HEK293 (cell line): Measurements from ENCODE around the gene SUPT5H.

Source experiments
- AEBP2 ChIP-seq: fragments of 450-650 bp; formaldehyde crosslinking; IDR thresholded peaks from 2 replicates; pipeline ENCODE4 v1.5.1; 2016; ENCODE audit warnings: missing biosample characterization, missing genetic modification characterization, borderline replicate concordance
- HIC1 ChIP-seq: fragments of 450-650 bp; formaldehyde crosslinking; IDR thresholded peaks from 2 replicates; pipeline ENCODE4 v1.5.1; 2016; ENCODE audit warnings: missing biosample characterization, missing genetic modification characterization
- HOXC10 ChIP-seq: sonication (generic); formaldehyde crosslinking; IDR thresholded peaks from 2 replicates; pipeline ENCODE4 v1.8.1; 2023; ENCODE audit warnings: mild to moderate bottlenecking, missing genetic modification reagents
- KLF10 ChIP-seq: fragments of 450-650 bp; IDR thresholded peaks from 2 replicates; pipeline ENCODE4 v1.5.1; 2018; ENCODE audit warnings: missing biosample characterization, mild to moderate bottlenecking, missing genetic modification characterization
- KLF8 ChIP-seq: fragments of 450-650 bp; formaldehyde crosslinking; IDR thresholded peaks from 2 replicates; pipeline ENCODE4 v1.5.1; 2016; ENCODE audit warnings: missing biosample characterization, missing genetic modification characterization
- PBX3 ChIP-seq: sonication (generic); formaldehyde crosslinking; IDR thresholded peaks from 2 replicates; pipeline ENCODE4 v1.8.1; 2022; ENCODE audit warnings: mild to moderate bottlenecking, moderate library complexity, missing genetic modification reagents
- SP3 ChIP-seq: fragments of 450-650 bp; formaldehyde crosslinking; IDR thresholded peaks from 2 replicates; pipeline ENCODE4 v1.5.1; 2016; ENCODE audit warnings: missing biosample characterization, missing genetic modification characterization
- ZBTB21 ChIP-seq: fragments of 450-650 bp; formaldehyde crosslinking; IDR thresholded peaks from 2 replicates; pipeline ENCODE4 v1.5.1; 2017; ENCODE audit warnings: missing biosample characterization, missing genetic modification characterization
- ZBTB48 ChIP-seq: fragments of 450-650 bp; formaldehyde crosslinking; IDR thresholded peaks from 2 replicates; pipeline ENCODE4 v1.5.1; 2016; ENCODE audit warnings: missing biosample characterization, missing genetic modification characterization
- ZFHX2 ChIP-seq: fragments of 450-650 bp; formaldehyde crosslinking; conservative IDR thresholded peaks from 2 replicates; pipeline ENCODE4 v1.5.1; 2016; ENCODE audit warnings: missing biosample characterization, missing genetic modification characterization
- ZNF10 ChIP-seq: fragments of 450-650 bp; formaldehyde crosslinking; IDR thresholded peaks from 2 replicates; pipeline ENCODE4 v1.5.1; 2017; ENCODE audit warnings: missing biosample characterization, missing genetic modification characterization
- ZNF18 ChIP-seq: fragments of 450-650 bp; formaldehyde crosslinking; IDR thresholded peaks from 2 replicates; pipeline ENCODE4 v1.5.1; 2016; ENCODE audit warnings: missing biosample characterization, missing genetic modification characterization
- ZNF223 ChIP-seq: fragments of 450-650 bp; formaldehyde crosslinking; IDR thresholded peaks from 2 replicates; pipeline ENCODE4 v1.5.1; 2016; ENCODE audit warnings: missing biosample characterization, missing genetic modification characterization
- ZNF239 ChIP-seq: fragments of 450-650 bp; formaldehyde crosslinking; IDR thresholded peaks from 2 replicates; pipeline ENCODE4 v1.5.1; 2016; ENCODE audit warnings: missing biosample characterization, missing genetic modification characterization
- ZNF302 ChIP-seq: fragments of 450-650 bp; formaldehyde crosslinking; IDR thresholded peaks from 2 replicates; pipeline ENCODE4 v1.5.1; 2016; ENCODE audit warnings: missing biosample characterization, missing genetic modification characterization, low read depth
- ZNF335 ChIP-seq: fragments of 450-650 bp; formaldehyde crosslinking; conservative IDR thresholded peaks from 2 replicates; pipeline ENCODE4 v1.5.1; 2016; ENCODE audit warnings: missing biosample characterization, missing genetic modification characterization
- ZNF341 ChIP-seq: fragments of 450-650 bp; formaldehyde crosslinking; IDR thresholded peaks from 2 replicates; pipeline ENCODE4; 2016; ENCODE audit warnings: low read depth, missing biosample characterization, missing genetic modification characterization
- ZNF416 ChIP-seq: fragments of 450-650 bp; formaldehyde crosslinking; IDR thresholded peaks from 2 replicates; pipeline ENCODE4 v1.5.1; 2016; ENCODE audit warnings: missing biosample characterization, missing genetic modification characterization
- ZNF510 ChIP-seq: fragments of 450-650 bp; formaldehyde crosslinking; IDR thresholded peaks from 2 replicates; pipeline ENCODE4 v1.5.1; 2018; ENCODE audit warnings: mild to moderate bottlenecking, missing genetic modification characterization, missing biosample characterization; ENCODE audit not compliant: insufficient replicate concordance
- ZNF521 ChIP-seq: fragments of 450-650 bp; formaldehyde crosslinking; IDR thresholded peaks from 2 replicates; pipeline ENCODE4 v1.5.1; 2017; ENCODE audit warnings: missing biosample characterization, mild to moderate bottlenecking, missing genetic modification characterization
- ZNF561 ChIP-seq: fragments of 450-650 bp; IDR thresholded peaks from 2 replicates; pipeline ENCODE4 v1.5.1; 2018; ENCODE audit warnings: missing biosample characterization, missing genetic modification characterization, borderline replicate concordance
- ZNF596 ChIP-seq: fragments of 450-650 bp; IDR thresholded peaks from 2 replicates; pipeline ENCODE4 v1.5.0; 2018; ENCODE audit warnings: missing biosample characterization, mild to moderate bottlenecking, missing genetic modification characterization, moderate library complexity
- ZNF610 ChIP-seq: fragments of 450-650 bp; formaldehyde crosslinking; IDR thresholded peaks from 2 replicates; pipeline ENCODE4 v1.5.1; 2016; ENCODE audit warnings: missing biosample characterization, missing genetic modification characterization, borderline replicate concordance
- ZNF629 ChIP-seq: fragments of 450-650 bp; formaldehyde crosslinking; IDR thresholded peaks from 2 replicates; pipeline ENCODE4 v1.5.1; 2017; ENCODE audit warnings: missing biosample characterization, missing genetic modification characterization
- ZNF747 ChIP-seq: fragments of 450-650 bp; formaldehyde crosslinking; IDR thresholded peaks from 2 replicates; pipeline ENCODE4 v1.5.1; 2016; ENCODE audit warnings: missing biosample characterization, missing genetic modification characterization
- ZNF777 ChIP-seq: fragments of 450-650 bp; formaldehyde crosslinking; IDR thresholded peaks from 2 replicates; pipeline ENCODE4 v1.5.1; 2017; ENCODE audit warnings: missing biosample characterization, missing genetic modification characterization, borderline replicate concordance
- ZNF791 ChIP-seq: fragments of 450-650 bp; formaldehyde crosslinking; IDR thresholded peaks from 2 replicates; pipeline ENCODE4 v1.5.1; 2016; ENCODE audit warnings: missing biosample characterization, missing genetic modification characterization
- TF ChIP-seq, protein P1 (sequence below): fragments of 450-650 bp; IDR thresholded peaks from 2 replicates; pipeline ENCODE4 v1.5.1; 2018; ENCODE audit warnings: missing biosample characterization, missing genetic modification characterization

SUPT5H gene

GRCh38 chr19:39402346-39403300, 42.8 kb upstream of the SUPT5H start (continued):
- no peak for TF ChIP-seq AEBP2
- TF ChIP-seq KLF10 (tag by site-specific recombination), result peak; percentile 84
- TF ChIP-seq ZNF335, result peak; percentile 87
- TF ChIP-seq ZBTB21 (tag by site-specific recombination), result no peak; the same call in 1 of the 2 replicates
- TF ChIP-seq ZNF777 (tag by site-specific recombination), result peak; percentile 46; the same call in 1 of the 2 replicates
- peak; percentile 100 for TF ChIP-seq ZFHX2 (tag by site-specific recombination)
- TF ChIP-seq HOXC10, result no peak
- no peak for TF ChIP-seq ZNF791 (tag by site-specific recombination)
- peak; percentile 87 for TF ChIP-seq ZBTB48
- 0 out of 2 replicates have a peak, but pooled peaks have one; percentile 7 for TF ChIP-seq ZNF10 (tag by site-specific recombination)
- TF ChIP-seq ZNF239, result peak; percentile 47; the same call in 1 of the 2 replicates
- TF ChIP-seq ZNF596 (tag by site-specific recombination), result no peak
- TF ChIP-seq ZNF18 (tag by site-specific recombination), result peak; percentile 98
- peak; percentile 96 for TF ChIP-seq ZNF561 (tag by site-specific recombination)
- no peak for TF ChIP-seq ZNF747
- TF ChIP-seq ZNF223 (tag by site-specific recombination), result no peak
- no peak for TF ChIP-seq ZNF302
- no peak for TF ChIP-seq ZNF416
- TF ChIP-seq SP3, result peak; percentile 91
- TF ChIP-seq HIC1 (tag by site-specific recombination), result peak; percentile 98
- TF ChIP-seq ZNF341 (tag by site-specific recombination), result peak; percentile 41; the same call in 1 of the 2 replicates
- 0 out of 2 replicates have a peak, but pooled peaks have one; percentile 12 for TF ChIP-seq PBX3 (CRISPR knock-in tag)
- peak; percentile 96 for TF ChIP-seq KLF8 (tag by site-specific recombination)
- TF ChIP-seq ZNF510, result no peak
- TF ChIP-seq, protein P1, sequence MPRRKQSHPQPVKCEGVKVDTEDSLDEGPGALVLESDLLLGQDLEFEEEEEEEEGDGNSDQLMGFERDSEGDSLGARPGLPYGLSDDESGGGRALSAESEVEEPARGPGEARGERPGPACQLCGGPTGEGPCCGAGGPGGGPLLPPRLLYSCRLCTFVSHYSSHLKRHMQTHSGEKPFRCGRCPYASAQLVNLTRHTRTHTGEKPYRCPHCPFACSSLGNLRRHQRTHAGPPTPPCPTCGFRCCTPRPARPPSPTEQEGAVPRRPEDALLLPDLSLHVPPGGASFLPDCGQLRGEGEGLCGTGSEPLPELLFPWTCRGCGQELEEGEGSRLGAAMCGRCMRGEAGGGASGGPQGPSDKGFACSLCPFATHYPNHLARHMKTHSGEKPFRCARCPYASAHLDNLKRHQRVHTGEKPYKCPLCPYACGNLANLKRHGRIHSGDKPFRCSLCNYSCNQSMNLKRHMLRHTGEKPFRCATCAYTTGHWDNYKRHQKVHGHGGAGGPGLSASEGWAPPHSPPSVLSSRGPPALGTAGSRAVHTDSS, result no peak; the same call in 1 of the 2 replicates
- TF ChIP-seq ZNF521 (tag by site-specific recombination), result no peak
- peak; percentile 76 for TF ChIP-seq ZNF629 (tag by site-specific recombination)
- peak; percentile 74; the same call in 1 of the 2 replicates for TF ChIP-seq ZNF610 (tag by site-specific recombination)
